Measurements from ENCODE around the gene ARHGAP4. TPM values are rescaled to one million over a fixed set of nuclear protein-coding genes. Genes with fewer than 3 reads are reported as not detected.

Gene ARHGAP4
- total RNA-seq, 2 donors from 2014 or later: 56.0 to 65.0 TPM

DNA sequence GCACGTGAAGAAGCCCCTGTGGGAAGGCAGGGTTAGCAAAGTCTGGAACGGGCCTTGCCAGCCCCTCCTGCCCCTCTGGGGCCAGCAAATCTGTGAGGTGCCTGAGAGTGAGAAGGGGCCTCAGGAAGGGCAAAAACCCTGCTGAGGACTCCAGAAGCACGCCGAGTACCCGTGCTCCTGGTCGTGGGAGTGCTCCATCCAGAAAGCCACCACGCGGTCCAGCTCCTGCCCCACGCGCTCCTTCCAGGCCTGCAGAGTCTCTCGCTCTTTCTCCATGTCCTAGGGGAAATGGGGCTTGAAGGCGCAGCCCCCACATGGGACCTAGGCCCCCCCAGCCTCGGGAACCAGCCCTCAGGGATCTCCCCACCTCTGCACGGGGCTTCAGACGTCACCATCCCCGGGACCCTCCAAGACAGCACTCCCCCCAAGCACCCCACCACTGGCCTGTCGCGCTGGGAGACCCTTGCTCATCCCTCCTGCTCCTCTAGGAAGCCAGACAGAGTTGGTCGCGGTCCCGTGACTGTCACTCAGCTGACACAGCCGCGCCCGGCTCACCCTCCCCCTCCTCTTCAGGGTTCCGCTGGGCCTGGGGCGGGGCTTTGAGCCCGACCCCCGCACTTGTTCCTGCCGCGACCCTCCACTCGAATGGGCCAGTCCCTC, 18.2 kb upstream of the ARHGAP4 start, which contains the start of gene RENBP:
RENBP (minus strand) TSS at position 504 of the 660 bp plus-strand sequence; CDS start at position 471, 33 bp downstream.
- H3K9ac ChIP-seq (ENCODE audit: extremely low read depth, low read length, poor library complexity, severe bottlenecking): no peak within 1 kb of the TSS
- no peaks in the 10 kb centered on the region for H3K9me3 ChIP-seq (ENCODE audit: control insufficient read depth, low read length)
- no peaks in the 10 kb centered on the region for H3K27me3 ChIP-seq (ENCODE audit: control insufficient read depth, insufficient read depth, low read length, poor library complexity, severe bottlenecking)
- H3K36me3 ChIP-seq (ENCODE audit: control insufficient read depth, insufficient read depth, low read length): no peaks in the 10 kb centered on the region
- H3K4me1 Mint-ChIP-seq: peaks cover 7% of the 10 kb centered on the region
- no peak within 1 kb of the TSS for H3K27ac ChIP-seq (ENCODE audit: low read depth, low read length)
- no peak within 1 kb of the TSS for H3K27ac Mint-ChIP-seq
- peak within 1 kb of the TSS; percentile 49 for H3K4me3 Mint-ChIP-seq
- no peaks in the 10 kb centered on the region for H3K4me1 ChIP-seq (ENCODE audit: control insufficient read depth, insufficient read depth, low read length)
- peak; percentile 86 for DNase-seq
- peaks cover 16% of the 10 kb centered on the region for H3K36me3 Mint-ChIP-seq (ENCODE audit: low read depth)
- 42 to 57% methylated on average over 6 to 29 of the region's 31 CpGs for WGBS, 2 experiments (ENCODE audit: insufficient coverage in 1 of 2, insufficient read length in 1 of 2)
- peaks cover 26% of the 10 kb centered on the region for H3K9me3 Mint-ChIP-seq
- H3K27me3 Mint-ChIP-seq (ENCODE audit: insufficient read depth): no peaks in the 10 kb centered on the region
- H3K4me3 ChIP-seq (ENCODE audit: low read length): peak within 1 kb of the TSS; percentile 72
- no peak for TF ChIP-seq CTCF (conservative IDR thresholded peaks at IDR 0.05)

DNA sequence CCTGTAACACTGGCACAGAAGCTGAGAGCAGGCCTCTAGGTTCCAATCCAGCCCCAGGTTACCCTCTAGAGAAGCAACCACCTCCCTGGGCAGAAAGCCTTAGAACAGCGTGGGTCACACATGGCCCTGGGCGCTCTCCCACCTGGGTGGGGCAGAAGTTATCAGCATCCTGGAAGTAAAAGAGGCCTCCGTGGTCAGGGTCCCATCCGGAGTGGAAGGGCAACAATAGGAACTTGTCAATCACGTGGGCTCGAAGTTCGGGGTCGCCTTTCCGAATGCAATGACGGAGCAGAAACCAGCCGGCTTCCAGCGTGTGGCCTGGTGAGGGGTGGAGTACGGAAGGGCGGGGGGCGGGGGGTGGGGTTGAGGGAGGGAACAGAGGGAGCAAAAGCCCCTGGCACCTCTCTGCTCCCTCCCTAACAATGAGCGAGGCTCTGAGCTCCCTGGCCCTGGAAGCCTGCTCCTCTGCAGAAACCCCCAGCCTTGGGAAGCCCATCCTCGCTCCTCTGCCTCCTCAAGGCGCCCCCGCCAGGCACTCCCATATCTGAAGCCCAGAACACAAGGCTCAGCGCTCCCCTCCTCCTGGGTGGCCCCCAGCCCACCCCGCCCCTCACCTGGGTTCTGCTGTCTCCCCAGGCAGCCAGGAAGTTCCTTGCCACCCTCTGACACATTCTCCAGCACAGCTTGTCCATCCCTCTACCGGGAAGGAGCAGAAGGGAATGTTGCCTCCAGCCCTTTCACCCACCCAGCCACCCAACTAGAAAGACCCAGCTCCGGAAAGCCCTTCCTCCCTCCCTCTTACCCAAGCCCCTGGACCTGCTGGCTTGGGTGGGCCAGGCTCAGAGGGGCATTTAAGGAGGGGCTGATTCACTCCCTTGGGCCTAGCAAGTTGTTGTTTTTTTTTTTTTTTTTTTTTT, 15.5 kb upstream of the ARHGAP4 start:
- no peak overlapping the region for H3K4me3 ChIP-seq (ENCODE audit: low read length)
- H3K36me3 ChIP-seq (ENCODE audit: control insufficient read depth, insufficient read depth, low read length): no peaks in the 10 kb centered on the region
- Mint-ChIP-seq H3K36me3 (ENCODE audit: low read depth) (peaks cover 3% of the 10 kb centered on the region), H3K27ac (peak overlapping the region; percentile 44), H3K4me3 (no peak overlapping the region), H3K9me3 (peaks cover 44% of the 10 kb centered on the region), H3K4me1 (no peaks in the 10 kb centered on the region), H3K27me3 (ENCODE audit: insufficient read depth) (peaks cover under 1% of the 10 kb centered on the region)
- no peak for DNase-seq
- no peak overlapping the region for H3K27ac ChIP-seq (ENCODE audit: low read depth, low read length)
- 54% methylated on average over 16 of the region's 23 CpGs; no CpG with 5 or more reads in 1 of the 2 experiments for WGBS, 2 experiments (ENCODE audit: insufficient coverage in 1 of 2, insufficient read length in 1 of 2)
- no peak for TF ChIP-seq CTCF (conservative IDR thresholded peaks at IDR 0.05)
- no peaks in the 10 kb centered on the region for H3K27me3 ChIP-seq (ENCODE audit: control insufficient read depth, insufficient read depth, low read length, poor library complexity, severe bottlenecking)
- H3K9ac ChIP-seq (ENCODE audit: extremely low read depth, low read length, poor library complexity, severe bottlenecking): no peak overlapping the region
- no peaks in the 10 kb centered on the region for H3K4me1 ChIP-seq (ENCODE audit: control insufficient read depth, insufficient read depth, low read length)
- H3K9me3 ChIP-seq (ENCODE audit: control insufficient read depth, low read length): no peaks in the 10 kb centered on the region

- no peak overlapping the region for H3K27ac Mint-ChIP-seq
These were observed 13.5 kb upstream of the ARHGAP4 start for GRCh38 chrX:153939573-153939972.

More at GRCh38 chrX:153939573-153939972, 13.5 kb upstream of the ARHGAP4 start:
- Histone ChIP-seq H3K36me3 (ENCODE audit: control insufficient read depth, insufficient read depth, low read length) (no peaks in the 10 kb centered on the region), H3K9me3 (ENCODE audit: control insufficient read depth, low read length) (no peaks in the 10 kb centered on the region), H3K27me3 (ENCODE audit: control insufficient read depth, insufficient read depth, low read length, poor library complexity, severe bottlenecking) (no peaks in the 10 kb centered on the region), H3K4me3 (ENCODE audit: low read length) (no peak overlapping the region), H3K4me1 (ENCODE audit: control insufficient read depth, insufficient read depth, low read length) (no peaks in the 10 kb centered on the region), H3K9ac (ENCODE audit: extremely low read depth, low read length, poor library complexity, severe bottlenecking) (no peak overlapping the region), H3K27ac (ENCODE audit: low read depth, low read length) (no peak overlapping the region)
- no peak overlapping the region for H3K4me3 Mint-ChIP-seq
- H3K4me1 Mint-ChIP-seq: no peaks in the 10 kb centered on the region
- peaks cover 1% of the 10 kb centered on the region for H3K27me3 Mint-ChIP-seq (ENCODE audit: insufficient read depth)
- peaks cover 4% of the 10 kb centered on the region for H3K36me3 Mint-ChIP-seq (ENCODE audit: low read depth)
- TF ChIP-seq CTCF (conservative IDR thresholded peaks at IDR 0.05): no peak
- peaks cover 55% of the 10 kb centered on the region for H3K9me3 Mint-ChIP-seq
- WGBS, 2 experiments (ENCODE audit: insufficient coverage in 1 of 2, insufficient read length in 1 of 2): 68% methylated on average over 6 of the region's 7 CpGs; no CpG with 5 or more reads in 1 of the 2 experiments
- no peak for DNase-seq
